Myometrial cell (primary cell): ENCODE data around the gene PPP3CB. TPM values are rescaled to one million over a fixed set of nuclear protein-coding genes. Genes with fewer than 3 reads are reported as not detected.

Source experiments
- total RNA-seq: library from RNA; depleted of rRNA; stranded (reverse); fragments of >200 nt; gene quantifications from 2 replicates; pipeline ENCODE4 v1.2.3, GENCODE V29; 2015

The PPP3CB gene
- total RNA-seq, result 16.1 and 28.0 TPM in 2 replicates

DNA sequence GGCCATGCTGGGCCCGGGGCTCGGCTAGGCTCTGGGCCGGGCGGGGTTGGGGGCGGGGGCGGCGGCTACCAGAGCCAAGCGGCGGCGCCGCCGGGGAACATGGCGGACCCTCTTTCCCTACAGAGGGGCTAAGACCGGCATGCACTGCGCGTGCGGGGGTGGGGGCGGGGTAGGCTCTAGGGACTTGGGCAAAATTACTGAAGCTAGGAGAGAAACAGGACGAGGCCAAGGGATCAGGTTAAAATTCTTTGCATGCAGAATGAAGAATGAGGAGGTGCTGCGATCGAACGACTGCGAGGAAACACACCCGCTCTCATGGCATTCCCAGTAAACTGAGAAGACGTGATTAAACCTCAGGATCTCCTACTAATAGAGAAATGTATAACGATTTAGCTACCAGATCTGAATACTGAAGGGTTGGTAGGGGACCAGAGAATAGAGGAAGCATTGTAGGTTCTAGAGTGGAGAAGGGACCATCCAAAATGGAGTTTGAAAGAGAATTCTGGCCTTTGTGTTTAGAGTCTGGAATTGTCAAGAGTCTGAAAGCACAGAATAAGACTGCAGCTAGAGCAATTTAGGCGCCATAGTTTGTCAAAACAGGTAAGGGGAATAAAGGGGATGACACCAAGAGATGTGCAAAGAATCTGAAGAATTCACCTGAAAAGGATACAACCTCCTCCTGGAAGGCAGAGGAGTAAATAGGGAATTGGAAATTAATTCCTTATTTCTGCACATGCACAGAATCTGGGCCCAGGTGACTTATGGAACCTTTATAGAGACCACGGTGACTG is at the start of gene PPP3CB:
Gene PPP3CB, minus strand, starts transcription at position 141 of the 791 bp plus-strand sequence. Its CDS starts 135 bp downstream, at position 6.

GRCh38 chr10:73433538-73433867 is 62.3 kb downstream of the PPP3CB start, which contains the start of gene MSS51:
TSS of gene MSS51 (minus strand) at chr10:73433561. CDS start at chr10:73428284, 5,277 bp downstream.

DNA sequence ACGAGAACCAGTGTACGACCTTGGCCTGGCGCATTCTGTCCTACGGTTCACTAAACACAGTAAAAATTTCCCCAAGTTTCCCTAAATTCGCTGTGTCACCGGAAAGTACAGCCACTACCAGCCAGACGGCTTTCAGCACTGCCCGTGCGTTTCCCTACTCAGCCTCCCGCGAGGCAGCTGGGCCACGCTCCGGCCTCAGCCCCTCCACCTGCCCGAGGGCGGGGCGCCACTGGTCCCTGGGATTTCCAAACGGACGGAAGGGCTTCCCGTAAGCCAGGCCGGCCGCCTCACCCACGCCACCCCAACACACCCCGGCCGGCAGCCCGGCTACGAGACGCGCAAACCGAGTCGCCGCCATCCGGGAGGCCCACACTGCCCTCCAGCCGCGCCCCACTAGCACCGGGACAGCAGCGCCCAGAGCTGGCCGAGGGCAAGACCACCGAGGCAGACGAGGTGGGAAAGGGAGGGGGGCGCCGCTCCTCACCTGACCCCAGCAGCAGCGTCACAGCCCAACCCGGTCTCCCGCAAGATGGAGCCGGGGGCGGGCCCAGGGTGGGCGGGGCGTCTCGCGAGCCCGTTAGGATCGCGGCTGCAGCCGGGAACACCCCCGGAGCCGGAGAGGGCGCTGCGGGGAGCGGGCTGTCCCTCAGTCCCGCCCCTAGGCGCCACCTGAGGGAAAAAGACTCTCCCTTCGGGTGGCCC is 82.1 kb downstream of the PPP3CB start, which contains the start of gene ANXA7:
Gene ANXA7, minus strand, starts transcription at position 531 of the 702 bp plus-strand sequence. CDS start 13,202 bp downstream, outside the sequence.

Other genes starting within 250 kb of the PPP3CB start
- 23.9 and 28.0 TPM in 2 replicates for gene DNAJC9, start 248.8 kb downstream of the PPP3CB start, total RNA-seq
- gene MRPS16, start 243.4 kb downstream of the PPP3CB start, total RNA-seq, result 73.8 and 77.3 TPM in 2 replicates
- 0.18 and 0.29 TPM in 2 replicates for gene CFAP70, start 137.2 kb downstream of the PPP3CB start, total RNA-seq
- 159 and 183 TPM in 2 replicates for gene ANXA7, start 82.0 kb downstream of the PPP3CB start, total RNA-seq
- gene MSS51, start 62.5 kb downstream of the PPP3CB start, total RNA-seq, result 1.2 and 1.6 TPM in 2 replicates
- 17.9 and 23.4 TPM in 2 replicates for gene USP54, start 95.3 kb upstream of the PPP3CB start, total RNA-seq
- 0.53 TPM in 1 of 2 replicates, not detected in the other for gene MYOZ1, start 145.4 kb upstream of the PPP3CB start, total RNA-seq
- under 0.01 and 0.18 TPM in 2 replicates for gene SYNPO2L, start 160.0 kb upstream of the PPP3CB start, total RNA-seq
- gene AGAP5, start 202.1 kb upstream of the PPP3CB start, total RNA-seq, result 1.6 TPM in 1 of 2 replicates, not detected in the other
- gene SEC24C, start 248.3 kb upstream of the PPP3CB start, total RNA-seq, result 67.7 and 68.9 TPM in 2 replicates